Measurements from ENCODE around the gene STK32B.

DNA sequence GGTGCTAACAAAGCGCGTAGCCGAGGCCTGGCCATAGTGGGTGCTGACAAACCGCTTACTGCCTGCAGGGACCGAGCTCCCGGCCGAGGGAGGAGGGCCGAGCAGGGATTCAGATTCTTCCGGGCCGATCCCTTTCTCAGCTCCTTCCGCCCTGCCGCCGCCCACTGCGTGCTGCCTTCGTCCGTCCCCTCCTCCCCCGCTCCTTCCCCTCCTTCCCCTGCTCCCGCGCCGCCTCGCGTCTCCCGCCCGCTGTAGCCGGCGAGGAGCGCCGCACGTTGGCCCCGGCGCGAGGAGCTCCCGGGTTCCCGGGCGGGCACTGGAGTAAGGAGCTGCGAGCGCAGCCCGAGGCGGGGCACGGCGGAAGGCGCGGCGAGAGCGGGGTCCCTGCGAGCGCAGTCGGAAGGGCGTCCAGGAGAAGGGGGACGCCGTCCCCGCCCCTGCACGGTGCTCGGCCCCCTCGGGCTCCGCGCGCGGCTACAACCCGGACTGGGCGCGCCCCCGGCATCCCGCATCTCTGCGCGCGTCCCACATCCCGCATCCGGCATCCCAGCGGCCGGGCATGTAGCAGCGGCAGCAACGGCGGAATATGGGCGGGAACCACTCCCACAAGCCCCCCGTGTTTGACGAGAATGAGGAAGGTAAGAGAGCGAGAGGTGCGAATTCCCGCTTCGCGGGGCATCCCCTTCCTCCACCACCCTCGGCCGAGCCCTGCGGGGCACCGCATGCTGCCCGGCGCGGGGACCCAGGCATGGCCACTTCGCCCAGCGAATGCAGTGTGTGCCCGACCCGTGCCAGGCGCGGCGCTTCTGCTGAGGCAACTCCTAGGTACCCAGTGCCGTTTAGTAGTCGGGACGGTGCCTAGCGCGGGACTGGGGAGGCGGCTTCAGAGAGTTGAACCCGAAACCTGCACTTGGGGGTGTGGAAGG lies at the start of gene STK32B:
- no peak for TF ChIP-seq EZH2phosphoT487 (IDR thresholded peaks at IDR 0.05; ENCODE audit: borderline replicate concordance)
- TF ChIP-seq, protein P1, sequence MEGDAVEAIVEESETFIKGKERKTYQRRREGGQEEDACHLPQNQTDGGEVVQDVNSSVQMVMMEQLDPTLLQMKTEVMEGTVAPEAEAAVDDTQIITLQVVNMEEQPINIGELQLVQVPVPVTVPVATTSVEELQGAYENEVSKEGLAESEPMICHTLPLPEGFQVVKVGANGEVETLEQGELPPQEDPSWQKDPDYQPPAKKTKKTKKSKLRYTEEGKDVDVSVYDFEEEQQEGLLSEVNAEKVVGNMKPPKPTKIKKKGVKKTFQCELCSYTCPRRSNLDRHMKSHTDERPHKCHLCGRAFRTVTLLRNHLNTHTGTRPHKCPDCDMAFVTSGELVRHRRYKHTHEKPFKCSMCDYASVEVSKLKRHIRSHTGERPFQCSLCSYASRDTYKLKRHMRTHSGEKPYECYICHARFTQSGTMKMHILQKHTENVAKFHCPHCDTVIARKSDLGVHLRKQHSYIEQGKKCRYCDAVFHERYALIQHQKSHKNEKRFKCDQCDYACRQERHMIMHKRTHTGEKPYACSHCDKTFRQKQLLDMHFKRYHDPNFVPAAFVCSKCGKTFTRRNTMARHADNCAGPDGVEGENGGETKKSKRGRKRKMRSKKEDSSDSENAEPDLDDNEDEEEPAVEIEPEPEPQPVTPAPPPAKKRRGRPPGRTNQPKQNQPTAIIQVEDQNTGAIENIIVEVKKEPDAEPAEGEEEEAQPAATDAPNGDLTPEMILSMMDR (conservative IDR thresholded peaks at IDR 0.05; ENCODE audit: low read length), result no peak

Measured in Loucy (cell line).